Keratinocyte (primary cell): Measurements from ENCODE around the gene BTBD16. TPM values are rescaled to one million over a fixed set of nuclear protein-coding genes. Genes with fewer than 3 reads are reported as not detected.

Experiments used
- DNase-seq: peaks from one replicate; pipeline ENCODE4 v3.0.0-alpha.2; 2011; ENCODE audit warnings: low read depth, missing footprints, low spot score
- FAIRE-seq: peaks from 2 replicates; lab custom pipeline; 2011; peaks lifted over from hg19 to GRCh38; lab: Jason Lieb, UNC
- H2AFZ ChIP-seq: 2 replicates; pipeline ENCODE4 v1.6.0; 2012; ENCODE audit warnings: low read length, control low read depth, inconsistent platforms; ENCODE audit not compliant: control insufficient read depth
- H3K27ac ChIP-seq: 2 replicates; pipeline ENCODE4 v1.5.1; 2011; ENCODE audit warnings: low read length; ENCODE audit not compliant: control insufficient read depth, insufficient read depth
- H3K27me3 ChIP-seq: 3 replicates; pipeline ENCODE4 v1.6.0; 2011; ENCODE audit warnings: low read length; ENCODE audit not compliant: control insufficient read depth, insufficient read depth; ENCODE audit errors: extremely low read depth
- H3K36me3 ChIP-seq, 2 experiments: 2 replicates in 1 of 2; 3 replicates in 1 of 2; pipeline ENCODE4 v1.5.1; 2011; ENCODE audit warnings: low read length in 2 of 2, mild to moderate bottlenecking in 1 of 2; ENCODE audit not compliant: control insufficient read depth in 2 of 2, insufficient read depth in 2 of 2; ENCODE audit errors: extremely low read depth in 1 of 2
- H3K4me1 ChIP-seq: 3 replicates; pipeline ENCODE4 v1.5.1; 2011; ENCODE audit warnings: low read length; ENCODE audit not compliant: control insufficient read depth, insufficient read depth; ENCODE audit errors: extremely low read depth
- H3K4me2 ChIP-seq: 3 replicates; pipeline ENCODE4 v1.6.0; 2011; ENCODE audit warnings: low read depth, low read length; ENCODE audit not compliant: control insufficient read depth, insufficient read depth; ENCODE audit errors: extremely low read depth
- H3K4me3 ChIP-seq, 3 experiments: fragments of 200-600 bp in 1 of 3; sonication (generic) in 1 of 3; 2 replicates in 2 of 3; 3 replicates in 1 of 3; pipeline ENCODE4 v1.5.1; 2011 to 2016; ENCODE audit warnings: low read length in 3 of 3, mild to moderate bottlenecking in 3 of 3, control low read depth in 2 of 3, inconsistent platforms in 1 of 3, low read depth in 1 of 3, mixed read lengths in 1 of 3, mixed run types in 1 of 3, moderate library complexity in 1 of 3; ENCODE audit not compliant: control insufficient read depth in 2 of 3, insufficient read depth in 2 of 3; ENCODE audit errors: extremely low read depth in 1 of 3
- H3K79me2 ChIP-seq: 2 replicates; pipeline ENCODE4 v1.6.0; 2012; ENCODE audit warnings: low read length; ENCODE audit not compliant: control insufficient read depth, insufficient read depth
- H3K9ac ChIP-seq: 3 replicates; pipeline ENCODE4 v1.6.0; 2011; ENCODE audit warnings: low read length; ENCODE audit not compliant: control insufficient read depth, insufficient read depth; ENCODE audit errors: extremely low read depth
- H3K9me1 ChIP-seq: 3 replicates; pipeline ENCODE4 v1.6.0; 2011; ENCODE audit warnings: low read length; ENCODE audit not compliant: control insufficient read depth, insufficient read depth; ENCODE audit errors: extremely low read depth
- H3K9me3 ChIP-seq: 2 replicates; pipeline ENCODE4 v1.5.1; 2012; ENCODE audit warnings: low read depth, low read length; ENCODE audit not compliant: control insufficient read depth
- H4K20me1 ChIP-seq: 3 replicates; pipeline ENCODE4 v1.6.0; 2011; ENCODE audit warnings: low read length; ENCODE audit not compliant: control insufficient read depth, insufficient read depth; ENCODE audit errors: extremely low read depth
- CTCF ChIP-seq, 3 experiments: IDR thresholded peaks in 1 of 3; conservative IDR thresholded peaks in 1 of 3; optimal IDR thresholded peaks in 1 of 3; 2 replicates in 2 of 3; 3 replicates in 1 of 3; pipeline versions ENCODE3 to v1.5.1; 2011; ENCODE audit warnings: low read length in 3 of 3, mild to moderate bottlenecking in 3 of 3, moderate library complexity in 2 of 3, control low read depth in 1 of 3, inconsistent platforms in 1 of 3; ENCODE audit not compliant: insufficient read depth in 2 of 3; ENCODE audit errors: extremely low read depth in 1 of 3
- EZH2 ChIP-seq: IDR thresholded peaks from one replicate; pipeline ENCODE4 v1.6.1; 2012; ENCODE audit warnings: inconsistent platforms, mild to moderate bottlenecking, low read length, moderate library complexity
- dilution Hi-C: fragments of 300-500 bp; cut with MboI; formaldehyde crosslinking; loops from one replicate; pipeline ENCODE4 v1.7.0; 2020; ENCODE audit warnings: low sequenced_read_pairs; ENCODE audit not compliant: extremely low pct_ligation_motif_present
- polyA plus RNA-seq, 5 experiments: library from polyadenylated mRNA; depleted of rRNA in 3 of 5; stranded (reverse) in 3 of 5; stranded (forward) in 1 of 5; unstranded in 1 of 5; fragments of >200 nt; gene quantifications; 1 replicate in 1 of 5; 2 replicates in 3 of 5; 3 replicates in 1 of 5; pipeline versions ENCODE4 v1.2.1 to v1.2.3, GENCODE V29; 2011 to 2012; ENCODE audit warnings: missing spikeins in 2 of 5, low read depth in 1 of 5, low replicate concordance in 1 of 5

The BTBD16 gene
- polyA plus RNA-seq, 1 donor (not counting 4 experiments of a cell fraction or from before 2014, with no cell fraction given): 4.9 TPM

GRCh38 chr10:122246830-122247520 is 24.1 kb upstream of the BTBD16 start:
- Histone ChIP-seq H3K9me1 (no peaks in the 10 kb centered on the region), H4K20me1 (no peaks in the 10 kb centered on the region), H3K4me1 (no peaks in the 10 kb centered on the region), H3K4me3 (no peak overlapping the region), H3K36me3 (peaks cover 0 to 27% of the 10 kb centered on the region in 2 experiments), H3K79me2 (no peaks in the 10 kb centered on the region), H3K4me2 (no peak overlapping the region), H2AFZ (no peak overlapping the region), H3K27ac (no peak overlapping the region), H3K9me3 (no peaks in the 10 kb centered on the region), H3K9ac (no peak overlapping the region), H3K27me3 (no peaks in the 10 kb centered on the region)
- no peak for FAIRE-seq
- DNase-seq: no peak
- dilution Hi-C loops: no loop called here
- no peak for TF ChIP-seq EZH2
- no peak for TF ChIP-seq CTCF (optimal IDR thresholded peaks at IDR 0.05 in 1 of 3, IDR thresholded peaks at IDR 0.05 in 1 of 3, conservative IDR thresholded peaks at IDR 0.05 in 1 of 3; ENCODE audit: extremely low read depth in 1 of 3, insufficient read depth in 2 of 3, low read length in 3 of 3)

- Histone ChIP-seq H3K9me1 (no peaks in the 10 kb centered on the region), H2AFZ (no peak overlapping the region), H3K4me1 (no peaks in the 10 kb centered on the region), H3K9me3 (no peaks in the 10 kb centered on the region), H3K27me3 (no peaks in the 10 kb centered on the region), H3K4me2 (no peak overlapping the region), H3K79me2 (no peaks in the 10 kb centered on the region), H3K27ac (no peak overlapping the region), H3K9ac (no peak overlapping the region), H4K20me1 (no peaks in the 10 kb centered on the region), H3K36me3 (peaks cover 0 to 30% of the 10 kb centered on the region in 2 experiments), H3K4me3 (no peak overlapping the region)
- dilution Hi-C loops: no loop called here
- FAIRE-seq (no peak), DNase-seq (no peak)
- TF ChIP-seq EZH2: no peak
- TF ChIP-seq CTCF (optimal IDR thresholded peaks at IDR 0.05 in 1 of 3, IDR thresholded peaks at IDR 0.05 in 1 of 3, conservative IDR thresholded peaks at IDR 0.05 in 1 of 3; ENCODE audit: extremely low read depth in 1 of 3, insufficient read depth in 2 of 3, low read length in 3 of 3): no peak
These were observed 22.5 kb upstream of the BTBD16 start for GRCh38 chr10:122248356-122249302.
